Kidney glomerular epithelial cell (primary cell): Measurements from ENCODE around the gene CIAO2B.
A peak's percentile ranks its signal among the peaks of the same experiment; 100 is the strongest.
"Not testable (repeated sequence)": the region's sequence is repeated elsewhere in the genome, so short reads cannot be mapped to it uniquely, and the experiment has no call there.

Experiments
- DNase-seq: peaks from one replicate; lab custom pipeline; 2025; lab: John Stamatoyannopoulos, UW

The CIAO2B gene

GRCh38 chr16:66934138-66934838 lies at the start of gene CIAO2B:
CIAO2B (minus strand) TSS chr16:66934402; CDS start chr16:66934364, 38 bp downstream.
- DNase-seq = peak; percentile 53

GRCh38 chr16:66983033-66983432 lies 48.8 kb upstream of the CIAO2B start:
- no peak for DNase-seq

- no peak for DNase-seq
These were observed 45.0 kb upstream of the CIAO2B start for GRCh38 chr16:66979011-66979717.

- peak; percentile 75 for DNase-seq
These were observed 43.3 kb upstream of the CIAO2B start for GRCh38 chr16:66977341-66978113.

GRCh38 chr16:66976746-66977145 lies 42.5 kb upstream of the CIAO2B start:
- DNase-seq = no peak

GRCh38 chr16:66975302-66975893 lies 41.2 kb upstream of the CIAO2B start:
- DNase-seq = no peak

- DNase-seq = not testable (repeated sequence)
These were observed 40.7 kb upstream of the CIAO2B start for GRCh38 chr16:66974932-66975246.

GRCh38 chr16:66974156-66974931 lies 40.1 kb upstream of the CIAO2B start:
- not testable (repeated sequence) for DNase-seq

- DNase-seq = no peak
These were observed 39.5 kb upstream of the CIAO2B start for GRCh38 chr16:66973716-66974115.

GRCh38 chr16:66972983-66973382 lies 38.8 kb upstream of the CIAO2B start:
- DNase-seq = no peak

GRCh38 chr16:66970775-66971720 lies 36.8 kb upstream of the CIAO2B start:
- peak; percentile 95 for DNase-seq

- DNase-seq = no peak
These were observed 34.6 kb upstream of the CIAO2B start for GRCh38 chr16:66968847-66969246.

- DNase-seq = no peak
These were observed 29.8 kb upstream of the CIAO2B start for GRCh38 chr16:66964049-66964448.

- no peak for DNase-seq
These were observed 27.7 kb upstream of the CIAO2B start for GRCh38 chr16:66961914-66962313.

- peak; percentile 43 for DNase-seq
These were observed 27.0 kb upstream of the CIAO2B start, which contains the start of gene CES3 for GRCh38 chr16:66961065-66961744. CES3 (plus strand) TSS chr16:66961266; CDS start chr16:66961308, 42 bp downstream.

- DNase-seq = no peak
These were observed 26.1 kb upstream of the CIAO2B start for GRCh38 chr16:66960270-66960669.

- DNase-seq = no peak
These were observed 25.5 kb upstream of the CIAO2B start for GRCh38 chr16:66959704-66960161.

- DNase-seq = no peak
These were observed 24.9 kb upstream of the CIAO2B start for GRCh38 chr16:66958857-66959703.

GRCh38 chr16:66956154-66956457 lies 21.9 kb upstream of the CIAO2B start:
- not testable (repeated sequence) for DNase-seq
